ENCODE measurements around the gene PPP1R1C. TPM values are rescaled to one million over a fixed set of nuclear protein-coding genes. Genes with fewer than 3 reads are reported as not detected.

PPP1R1C gene
- total and polyA plus RNA-seq, 2 of the 13 experiments (the other 11 are each of a cell fraction or from before 2014, with no cell fraction given), result 1.5 to 3.5 TPM

DNA sequence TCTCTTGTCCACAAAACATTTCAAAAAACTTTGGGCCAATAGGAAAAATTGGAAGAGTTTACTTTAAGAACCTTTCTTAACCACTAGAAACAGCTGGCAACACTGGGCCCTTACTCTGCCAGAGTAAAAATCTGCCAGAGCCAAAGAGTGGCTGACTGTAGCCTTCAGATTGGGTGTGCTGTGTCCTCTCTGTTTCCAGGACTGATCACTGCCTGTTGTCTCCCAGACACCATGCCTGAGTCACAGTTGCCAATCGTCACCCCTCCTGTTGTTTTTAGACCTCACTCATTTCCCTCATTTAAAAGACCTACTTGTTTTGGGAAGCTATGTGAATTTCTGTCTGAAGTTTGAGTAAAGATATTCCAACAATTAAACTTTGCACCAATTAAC, 159.1 kb downstream of the PPP1R1C start (continued):
- TF ChIP-seq, protein P1, sequence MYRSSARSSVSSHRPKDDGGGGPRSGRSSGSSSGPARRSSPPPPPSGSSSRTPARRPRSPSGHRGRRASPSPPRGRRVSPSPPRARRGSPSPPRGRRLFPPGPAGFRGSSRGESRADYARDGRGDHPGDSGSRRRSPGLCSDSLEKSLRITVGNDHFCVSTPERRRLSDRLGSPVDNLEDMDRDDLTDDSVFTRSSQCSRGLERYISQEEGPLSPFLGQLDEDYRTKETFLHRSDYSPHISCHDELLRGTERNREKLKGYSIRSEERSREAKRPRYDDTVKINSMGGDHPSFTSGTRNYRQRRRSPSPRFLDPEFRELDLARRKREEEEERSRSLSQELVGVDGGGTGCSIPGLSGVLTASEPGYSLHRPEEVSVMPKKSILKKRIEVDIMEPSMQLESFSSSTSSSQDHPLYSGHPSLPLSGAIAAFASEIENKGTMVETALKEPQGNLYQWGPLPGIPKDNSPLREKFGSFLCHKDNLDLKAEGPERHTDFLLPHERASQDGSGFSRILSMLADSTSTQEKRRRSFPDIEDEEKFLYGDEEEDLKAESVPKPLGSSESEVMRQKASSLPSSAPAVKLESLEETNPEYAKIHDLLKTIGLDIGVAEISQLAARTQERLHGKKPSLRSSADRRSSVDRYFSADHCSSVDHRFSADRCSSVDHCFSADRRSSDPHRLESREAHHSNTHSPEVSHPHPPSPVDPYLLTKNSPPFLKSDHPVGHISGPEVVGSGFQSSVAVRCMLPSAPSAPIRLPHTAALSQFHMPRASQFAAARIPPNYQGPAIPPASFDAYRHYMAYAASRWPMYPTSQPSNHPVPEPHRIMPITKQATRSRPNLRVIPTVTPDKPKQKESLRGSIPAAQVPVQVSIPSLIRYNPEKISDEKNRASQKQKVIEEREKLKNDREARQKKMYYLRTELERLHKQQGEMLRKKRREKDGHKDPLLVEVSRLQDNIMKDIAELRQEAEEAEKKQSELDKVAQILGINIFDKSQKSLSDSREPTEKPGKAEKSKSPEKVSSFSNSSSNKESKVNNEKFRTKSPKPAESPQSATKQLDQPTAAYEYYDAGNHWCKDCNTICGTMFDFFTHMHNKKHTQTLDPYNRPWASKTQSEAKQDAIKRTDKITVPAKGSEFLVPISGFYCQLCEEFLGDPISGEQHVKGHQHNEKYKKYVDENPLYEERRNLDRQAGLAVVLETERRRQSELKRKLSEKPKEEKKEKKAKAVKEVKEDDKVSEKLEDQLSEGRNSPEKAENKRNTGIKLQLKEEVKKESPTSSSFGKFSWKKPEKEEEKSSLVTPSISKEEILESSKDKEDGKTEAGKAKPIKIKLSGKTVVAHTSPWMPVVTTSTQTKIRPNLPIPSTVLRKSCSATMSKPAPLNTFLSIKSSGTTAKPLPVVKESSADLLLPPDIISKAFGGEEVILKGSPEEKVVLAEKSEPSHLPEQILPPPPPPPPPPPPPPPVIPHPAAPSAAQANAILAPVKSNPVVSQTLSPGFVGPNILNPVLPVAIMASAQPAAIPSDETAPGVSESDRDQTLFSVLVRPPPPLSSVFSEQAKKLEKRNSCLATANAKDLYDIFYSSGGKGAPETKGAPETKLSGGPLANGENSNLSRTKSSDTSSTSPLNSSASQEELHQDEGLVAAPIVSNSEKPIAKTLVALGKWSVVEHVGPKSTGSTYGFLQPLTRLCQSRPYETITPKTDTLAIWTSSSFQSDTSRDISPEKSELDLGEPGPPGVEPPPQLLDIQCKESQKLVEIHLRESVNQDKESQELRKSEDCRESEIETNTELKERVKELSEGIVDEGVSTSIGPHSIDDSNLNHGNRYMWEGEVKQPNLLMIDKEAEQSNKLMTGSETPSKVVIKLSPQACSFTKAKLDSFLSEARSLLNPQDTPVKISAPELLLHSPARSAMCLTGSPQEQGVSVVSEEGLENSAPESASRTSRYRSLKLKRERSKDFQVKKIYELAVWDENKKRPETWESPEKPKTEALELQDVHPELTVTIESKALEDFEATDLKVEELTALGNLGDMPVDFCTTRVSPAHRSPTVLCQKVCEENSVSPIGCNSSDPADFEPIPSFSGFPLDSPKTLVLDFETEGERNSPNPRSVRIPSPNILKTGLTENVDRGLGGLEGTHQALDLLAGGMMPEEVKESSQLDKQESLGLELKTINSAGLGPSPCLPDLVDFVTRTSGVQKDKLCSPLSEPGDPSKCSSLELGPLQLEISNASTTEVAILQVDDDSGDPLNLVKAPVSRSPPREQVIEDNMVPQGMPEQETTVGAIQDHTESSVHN (CRISPR knock-in tag; IDR thresholded peaks at IDR 0.05), result no peak
- no peak for TF ChIP-seq NFE2L2 (IDR thresholded peaks at IDR 0.05; ENCODE audit: low read length)
- no peak for TF ChIP-seq ZNF773 (CRISPR knock-in tag; IDR thresholded peaks at IDR 0.05; ENCODE audit: borderline replicate concordance)
- TF ChIP-seq ZNF562 (CRISPR knock-in tag; IDR thresholded peaks at IDR 0.05; ENCODE audit: borderline replicate concordance), result no peak
- TF ChIP-seq GATAD1 (CRISPR knock-in tag; IDR thresholded peaks at IDR 0.05), result no peak
- TF ChIP-seq KDM4B (CRISPR knock-in tag; IDR thresholded peaks at IDR 0.05), result no peak
- TF ChIP-seq, protein P2, sequence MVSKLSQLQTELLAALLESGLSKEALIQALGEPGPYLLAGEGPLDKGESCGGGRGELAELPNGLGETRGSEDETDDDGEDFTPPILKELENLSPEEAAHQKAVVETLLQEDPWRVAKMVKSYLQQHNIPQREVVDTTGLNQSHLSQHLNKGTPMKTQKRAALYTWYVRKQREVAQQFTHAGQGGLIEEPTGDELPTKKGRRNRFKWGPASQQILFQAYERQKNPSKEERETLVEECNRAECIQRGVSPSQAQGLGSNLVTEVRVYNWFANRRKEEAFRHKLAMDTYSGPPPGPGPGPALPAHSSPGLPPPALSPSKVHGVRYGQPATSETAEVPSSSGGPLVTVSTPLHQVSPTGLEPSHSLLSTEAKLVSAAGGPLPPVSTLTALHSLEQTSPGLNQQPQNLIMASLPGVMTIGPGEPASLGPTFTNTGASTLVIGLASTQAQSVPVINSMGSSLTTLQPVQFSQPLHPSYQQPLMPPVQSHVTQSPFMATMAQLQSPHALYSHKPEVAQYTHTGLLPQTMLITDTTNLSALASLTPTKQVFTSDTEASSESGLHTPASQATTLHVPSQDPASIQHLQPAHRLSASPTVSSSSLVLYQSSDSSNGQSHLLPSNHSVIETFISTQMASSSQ (IDR thresholded peaks at IDR 0.05; ENCODE audit: low read depth), result no peak
- TF ChIP-seq, protein P2 (CRISPR knock-in tag; IDR thresholded peaks at IDR 0.05; ENCODE audit: borderline replicate concordance), result no peak
- TF ChIP-seq KLF6 (CRISPR knock-in tag; IDR thresholded peaks at IDR 0.05), result no peak
- TF ChIP-seq ZNF574 (CRISPR knock-in tag; IDR thresholded peaks at IDR 0.05), result no peak
